Measurements from ENCODE around the gene ETFA. TPM values are rescaled to one million over a fixed set of nuclear protein-coding genes. Genes with fewer than 3 reads are reported as not detected.

Gene ETFA
- total and polyA plus RNA-seq, 2 of the 8 experiments (the other 6 are each of a cell fraction or from before 2014, with no cell fraction given) = 60.9 to 90.0 TPM

DNA sequence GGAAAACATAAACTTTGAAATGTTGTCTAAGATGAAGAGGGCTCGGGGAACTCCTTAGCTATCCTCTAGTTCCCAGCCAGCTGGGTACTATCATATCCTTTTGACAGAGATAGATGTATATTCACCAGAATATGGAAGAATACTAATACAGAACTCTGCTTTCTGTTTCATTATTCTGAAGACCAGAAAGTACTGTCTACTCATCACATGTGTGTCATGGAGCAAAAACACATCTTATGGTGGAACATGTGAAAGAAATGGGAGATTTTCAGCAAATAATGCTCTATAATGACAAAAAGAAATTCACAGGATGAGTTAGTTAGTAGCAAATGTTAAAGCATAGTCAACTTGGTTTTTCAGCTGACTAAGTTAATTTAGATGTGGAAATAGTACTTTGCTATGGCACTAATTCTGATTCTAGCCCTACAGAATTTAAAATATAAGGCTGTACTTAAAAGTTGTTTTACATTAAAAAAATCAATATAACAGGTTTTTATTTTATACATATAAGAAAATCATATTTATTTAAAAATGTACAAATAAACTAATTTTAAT lies 41.8 kb upstream of the ETFA start (continued):
- no peak for TF ChIP-seq EZH2 (IDR thresholded peaks at IDR 0.05; ENCODE audit: low read depth, low read length, severe bottlenecking)
- TF ChIP-seq EGR1 (IDR thresholded peaks at IDR 0.05; ENCODE audit: borderline replicate concordance, low read depth, low read length) = no peak
- TF ChIP-seq RBBP5 (IDR thresholded peaks at IDR 0.05; ENCODE audit: borderline replicate concordance, low read depth, low read length) = no peak
- no peak for TF ChIP-seq RXRA (IDR thresholded peaks at IDR 0.05; ENCODE audit: insufficient read depth, low read depth, low read length)
- TF ChIP-seq HDAC2 (IDR thresholded peaks at IDR 0.05; ENCODE audit: borderline replicate concordance in 1 of 2, low read depth in 2 of 2, low read length in 2 of 2) = no peak
- TF ChIP-seq EP300 (IDR thresholded peaks at IDR 0.05; ENCODE audit: borderline replicate concordance in 1 of 2, low read depth in 2 of 2, low read length in 2 of 2) = no peak
- TF ChIP-seq POU5F1 (IDR thresholded peaks at IDR 0.05; ENCODE audit: low read depth, low read length) = no peak
- TF ChIP-seq CEBPB (IDR thresholded peaks at IDR 0.05; ENCODE audit: low read depth, low read length) = no peak
- no peak for TF ChIP-seq CTBP2 (IDR thresholded peaks at IDR 0.05; ENCODE audit: borderline replicate concordance, insufficient read depth, insufficient read length, low read length)

Data from H1 (cell line).